Heart left ventricle (tissue), 16 donors: Measurements from ENCODE around the gene CSNK2A3. TPM values are rescaled to one million over a fixed set of nuclear protein-coding genes. Genes with fewer than 3 reads are reported as not detected.
A peak's percentile ranks its signal among the peaks of the same experiment; 100 is the strongest.

Source experiments
- ATAC-seq, 4 donors: fragments of 200-7000 bp; cut with Tn5 transposase; one replicate each; pipeline ENCODE4 v1.9.1; 2020 to 2022; ENCODE audit warnings: moderate library complexity in 4 of 4, mild to moderate bottlenecking in 3 of 4, moderate number of reproducible peaks in 1 of 4
- DNase-seq, 5 donors: peaks; one replicate each; pipeline ENCODE4 v3.0.0-alpha.2; 2020
- H3K27ac ChIP-seq, 12 donors: fragments of 200-600 bp; sonication (generic) in 4 of 12; one replicate each; pipeline versions ENCODE4 v1.5.0 to v1.8.0; 2016 to 2022; ENCODE audit warnings: mild to moderate bottlenecking in 2 of 12
- H3K27me3 ChIP-seq, 9 donors: fragments of 200-600 bp; sonication (generic) in 2 of 9; one replicate each; pipeline versions ENCODE4 v1.5.1 to v1.8.0; 2016 to 2022; ENCODE audit warnings: mild to moderate bottlenecking in 3 of 9
- H3K36me3 ChIP-seq, 9 donors: fragments of 200-600 bp; sonication (generic) in 2 of 9; one replicate each; pipeline versions ENCODE4 v1.5.0 to v1.8.0; 2018 to 2022; ENCODE audit warnings: mild to moderate bottlenecking in 2 of 9
- H3K4me1 ChIP-seq, 12 donors: fragments of 200-600 bp; sonication (generic) in 4 of 12; one replicate each; pipeline versions ENCODE4 v1.5.0 to v1.8.0; 2016 to 2022; ENCODE audit warnings: mild to moderate bottlenecking in 3 of 12
- H3K4me3 ChIP-seq, 12 donors: fragments of 200-600 bp; sonication (generic) in 4 of 12; one replicate each; pipeline versions ENCODE4 v1.5.0 to v1.8.0; 2017 to 2022; ENCODE audit warnings: mild to moderate bottlenecking in 9 of 12, moderate library complexity in 4 of 12
- H3K9me3 ChIP-seq, 12 donors: fragments of 200-600 bp; sonication (generic) in 4 of 12; one replicate each; pipeline versions ENCODE4 v1.5.0 to v1.8.0; 2016 to 2022; ENCODE audit warnings: mild to moderate bottlenecking in 1 of 12
- CTCF ChIP-seq, 12 donors: fragments of 200-600 bp; sonication (generic) in 4 of 12; IDR thresholded peaks; one replicate each; pipeline versions ENCODE4 v1.5.0 to v1.8.0; 2018 to 2022; ENCODE audit warnings: antibody characterized with exemption in 12 of 12, mild to moderate bottlenecking in 5 of 12
- POLR2A ChIP-seq, 2 donors: fragments of 450-650 bp; IDR thresholded peaks; one replicate each; pipeline ENCODE4 v1.6.1; 2017; ENCODE audit warnings: antibody characterized with exemption in 2 of 2, mild to moderate bottlenecking in 2 of 2, moderate library complexity in 2 of 2
- WGBS, 4 donors: extraction: QIAGEN DNeasy Blood & Tissue Kit in 2 of 4; methylation state at CpG; one replicate each; pipeline versions ENCODE4 v1.1.5 to v1.1.7; 2013 to 2018; 5-methylcytosine and 5-hydroxymethylcytosine counted together
- intact Hi-C, 10 donors: fragments of 100-400 bp; cut with DNase I; formaldehyde crosslinking; loops; one replicate each; pipeline versions ENCODE4 v1.11.1 to v1.14.2; 2022
- polyA plus RNA-seq, 2 donors: library from polyadenylated mRNA; stranded (reverse); fragments of 200-250 nt; gene quantifications; one replicate each; pipeline ENCODE4 v1.2.3, GENCODE V29; 2013
- total RNA-seq, 9 donors: library from RNA; depleted of rRNA in 2 of 9; stranded (reverse); fragments of >200 nt in 2 of 9; fragmentation: NEBNext Ultra II Directional in 3 of 9; extraction: Animal tissue kit (Norgen Biotek cat#: 25700) in 3 of 9; gene quantifications; one replicate each; pipeline versions ENCODE4 v1.1.0 to v1.2.4, GENCODE V29; 2016 to 2023
- donor health status: ischemic (EF 13 %, LVEDD 7.1; RV severe dilation, severe dysfunction).
- donor health status: healthy with polysubstance abuse.
- donor health status: DM: no; HTN: yes; CAD: no.
- donor health status: DM: no; HTN: no; CAD: no.
- donor health status: ischemic (EF 25% LVEDD 6.9; RV normal size, moderate dysfunction).
- donor health status: ischemic (EF 25% LVEDD 5.7; RV mildly dilated, moderate dysfunction).
- donor health status: healthy.
- donor health status: DM: yes; HTN: yes; CAD: no.
- donor health status: ischemic (EF 35%, LVEDD 5.7; RV mildly dilated, moderate dysfunction).
- donor health status: nonischemic (EF 11% LVEDD 7.7; RV severe dilation, severe dysfunction).
- donor health status: DM: yes; HTN: yes; CAD: no.
- donor health status: PGD.
- donor health status: ischemic (EF 29% LVEDD 5.4; RV normal size, mild dysfunction).
- donor health status: nonischemic (EF 23%, LVEDD 6.1; RV moderate dilation, normal function).

The CSNK2A3 gene
- total and polyA plus RNA-seq, 11 donors, result 0.34 to 2.1 (median 1.3) TPM

GRCh38 chr11:11373934-11374333, 20.9 kb upstream of the CSNK2A3 start:
- DNase-seq, result no peak
- no peak overlapping the region for H3K4me3 ChIP-seq
- H3K27ac ChIP-seq, result no peak overlapping the region
- WGBS, 4 donors, result 79 to 93% (median 88%) methylated on average over 5 of the region's 5 CpGs
- ATAC-seq, result no peak
- peaks cover 0 to 83% (median 22%) of the 10 kb centered on the region in 9 donors for H3K36me3 ChIP-seq
- TF ChIP-seq CTCF (IDR thresholded peaks at IDR 0.05), result no peak
- TF ChIP-seq POLR2A (IDR thresholded peaks at IDR 0.05), result no peak
- peaks cover 0 to 15% (median 0%) of the 10 kb centered on the region in 12 donors for H3K4me1 ChIP-seq
- intact Hi-C loops, result no loop called here
- no peaks in the 10 kb centered on the region for H3K27me3 ChIP-seq
- no peaks in the 10 kb centered on the region for H3K9me3 ChIP-seq

GRCh38 chr11:11372461-11372860, 19.4 kb upstream of the CSNK2A3 start:
- DNase-seq (no peak), ATAC-seq (no peak)
- no peaks in the 10 kb centered on the region for H3K27me3 ChIP-seq
- peaks cover 0 to 15% (median 0%) of the 10 kb centered on the region in 12 donors for H3K4me1 ChIP-seq
- H3K9me3 ChIP-seq, result peaks cover 0 to 10% (median 2%) of the 10 kb centered on the region in 12 donors
- H3K4me3 ChIP-seq, result no peak overlapping the region
- WGBS, 4 donors, result 95 to 96% (median 96%) methylated on average over 8 of the region's 8 CpGs
- intact Hi-C loops, result no loop called here
- H3K27ac ChIP-seq, result no peak overlapping the region
- peaks cover 0 to 72% (median 22%) of the 10 kb centered on the region in 9 donors for H3K36me3 ChIP-seq
- TF ChIP-seq CTCF (IDR thresholded peaks at IDR 0.05), result no peak
- TF ChIP-seq POLR2A (IDR thresholded peaks at IDR 0.05), result no peak

GRCh38 chr11:11370962-11371303, 17.9 kb upstream of the CSNK2A3 start:
- H3K36me3 ChIP-seq, result peaks cover 0 to 59% (median 14%) of the 10 kb centered on the region in 9 donors
- no peak for TF ChIP-seq POLR2A (IDR thresholded peaks at IDR 0.05)
- no peak for TF ChIP-seq CTCF (IDR thresholded peaks at IDR 0.05)
- DNase-seq (no peak), ATAC-seq (no peak)
- H3K27me3 ChIP-seq, result no peaks in the 10 kb centered on the region
- peaks cover 0 to 10% (median 2%) of the 10 kb centered on the region in 12 donors for H3K9me3 ChIP-seq
- no peak overlapping the region for H3K4me3 ChIP-seq
- intact Hi-C loops, result no loop called here
- no peak overlapping the region for H3K27ac ChIP-seq
- H3K4me1 ChIP-seq, result peaks cover 0 to 15% (median 0%) of the 10 kb centered on the region in 12 donors
- WGBS, 4 donors, result 90 to 98% (median 93%) methylated on average over 4 to 6 of the region's 6 CpGs

- no peak overlapping the region for H3K4me3 ChIP-seq
- WGBS, 4 donors, result 74 to 91% (median 83%) methylated on average over 8 of the region's 8 CpGs
- peaks cover 0 to 54% (median 14%) of the 10 kb centered on the region in 9 donors for H3K36me3 ChIP-seq
- ATAC-seq, result no peak
- H3K27ac ChIP-seq, result peak overlapping the region in 1 of 12 donors; percentile 7
- no peak for DNase-seq
- H3K9me3 ChIP-seq, result peaks cover 0 to 10% (median 2%) of the 10 kb centered on the region in 12 donors
- intact Hi-C loops, result no loop called here
- H3K27me3 ChIP-seq, result no peaks in the 10 kb centered on the region
- TF ChIP-seq POLR2A (IDR thresholded peaks at IDR 0.05), result no peak
- TF ChIP-seq CTCF (IDR thresholded peaks at IDR 0.05), result no peak
- peaks cover 0 to 15% (median 0%) of the 10 kb centered on the region in 12 donors for H3K4me1 ChIP-seq
These were observed 17.4 kb upstream of the CSNK2A3 start for GRCh38 chr11:11370255-11370961.
